GM19324 (cell line): ENCODE data around the gene UBE2E1.
"Not testable (repeated sequence)": the region's sequence is repeated elsewhere in the genome, so short reads cannot be mapped to it uniquely, and the experiment has no call there.

Experiments
- ATAC-seq: cut with Tn5 transposase; IDR thresholded peaks from one replicate; pipeline ENCODE4 v1.9.1; 2021; ENCODE audit warnings: mild to moderate bottlenecking, moderate library complexity; ENCODE audit not compliant: unreplicated experiment, low FRiP score

The UBE2E1 gene

DNA sequence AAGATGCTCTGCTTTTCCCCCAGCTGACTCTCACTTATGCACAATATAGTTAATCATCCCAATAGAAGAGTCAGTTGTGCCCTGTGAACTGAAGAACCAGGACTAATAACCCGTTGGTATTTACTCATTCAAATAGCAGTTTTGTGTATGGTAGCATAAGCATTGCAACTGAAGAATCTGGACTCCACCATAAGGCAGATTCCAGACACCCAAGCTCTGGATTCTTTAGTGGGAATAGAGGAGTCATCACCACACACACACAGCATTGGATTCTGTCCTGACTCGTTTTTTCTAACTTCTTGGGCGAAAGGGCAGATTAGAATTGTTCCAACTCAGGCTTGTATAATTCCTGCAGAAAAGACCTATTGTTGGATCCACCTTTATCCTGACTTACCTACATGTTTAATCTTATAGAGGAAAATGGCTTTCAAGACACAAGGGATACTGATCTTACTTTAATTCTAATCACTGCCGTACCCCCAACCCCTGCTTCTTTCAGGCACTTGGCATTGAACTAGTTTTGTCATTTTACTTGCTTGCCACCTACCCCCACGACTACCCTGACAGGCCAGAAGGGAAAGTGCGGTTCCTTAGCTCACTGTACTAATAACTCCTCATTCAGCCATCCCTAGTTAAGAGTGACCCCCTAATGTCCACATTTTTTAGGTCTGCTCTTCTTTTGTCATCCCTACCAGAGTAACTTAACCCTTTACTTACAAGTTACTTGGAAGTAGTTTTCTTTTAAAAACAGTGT lies 68.8 kb downstream of the UBE2E1 start:
- no peak for ATAC-seq

DNA sequence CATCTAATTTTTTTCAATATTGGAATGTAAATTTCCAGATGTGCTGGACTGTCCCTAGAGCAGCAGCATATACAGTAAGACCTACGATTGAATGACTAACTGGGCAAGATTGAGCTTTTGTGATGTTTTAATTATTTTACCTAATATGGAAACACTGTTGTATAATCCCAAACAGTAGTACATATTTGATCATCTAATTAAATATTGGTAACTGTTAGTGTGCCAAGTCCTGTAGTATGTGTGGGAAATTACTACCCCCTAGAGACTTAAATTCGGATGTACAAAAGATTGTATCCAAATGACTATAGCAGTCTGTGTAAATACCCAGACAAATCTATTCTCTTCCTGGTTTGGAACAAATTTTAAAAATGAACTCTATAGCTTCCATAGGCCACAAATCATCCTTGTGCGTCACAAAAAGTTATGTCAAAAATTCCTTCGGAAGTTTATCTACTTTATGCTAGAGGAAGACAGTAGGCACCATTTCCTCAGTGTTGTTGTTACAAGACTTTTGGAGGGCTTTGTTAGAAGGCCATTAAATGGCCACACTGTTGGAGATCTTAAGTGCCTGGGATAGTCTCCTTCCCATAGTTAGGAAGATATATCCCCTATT lies 69.5 kb downstream of the UBE2E1 start:
- ATAC-seq = no peak

DNA sequence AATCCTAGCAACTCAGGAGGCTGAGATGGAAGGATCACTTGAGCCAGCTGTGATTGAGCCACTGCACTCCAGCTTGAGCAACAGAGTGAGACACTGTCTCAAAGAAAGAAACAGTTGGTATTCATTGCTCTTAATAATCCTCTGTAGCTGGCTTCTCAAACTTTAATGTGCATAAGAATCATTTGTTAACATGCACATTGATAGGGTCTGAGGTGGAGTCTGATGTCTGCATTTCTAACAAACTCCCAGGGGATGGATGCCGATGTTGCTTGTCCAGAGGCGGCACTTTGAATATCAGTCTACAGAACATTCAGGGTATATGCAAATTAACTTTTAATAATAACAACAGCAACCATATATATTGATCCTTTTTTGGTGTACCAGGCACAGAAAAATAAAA lies 71.2 kb downstream of the UBE2E1 start:
- ATAC-seq = no peak

DNA sequence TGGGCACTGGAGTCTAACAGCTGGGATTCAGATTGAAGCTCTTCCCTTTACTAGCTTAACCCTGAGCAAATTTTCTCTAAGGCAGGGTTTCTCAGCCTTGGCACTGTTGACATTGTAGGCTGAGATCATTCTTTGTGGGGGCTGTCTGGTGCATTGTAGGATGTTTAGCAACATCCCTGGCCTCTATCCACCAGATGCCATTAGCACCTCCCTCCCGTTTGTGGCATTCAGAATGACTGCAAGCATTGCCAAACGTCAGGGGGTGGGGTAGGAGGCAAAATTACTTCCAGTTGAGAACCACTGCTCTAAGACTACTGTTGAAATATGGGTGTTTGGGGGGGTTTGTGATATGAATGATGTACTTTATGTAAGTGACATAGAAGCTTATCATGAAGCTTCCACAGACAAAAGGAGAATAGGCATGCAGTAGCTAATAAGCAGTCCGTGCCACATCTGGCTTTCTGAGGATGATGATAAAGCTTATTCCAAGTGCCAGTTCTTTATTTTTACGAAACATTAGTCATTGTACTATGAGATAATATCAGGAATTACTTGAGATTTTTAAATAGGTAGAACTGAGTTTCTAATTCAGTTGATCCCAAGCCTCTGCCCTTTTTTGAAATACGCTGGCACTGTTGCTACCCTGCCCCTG lies 71.7 kb downstream of the UBE2E1 start:
- ATAC-seq = no peak

DNA sequence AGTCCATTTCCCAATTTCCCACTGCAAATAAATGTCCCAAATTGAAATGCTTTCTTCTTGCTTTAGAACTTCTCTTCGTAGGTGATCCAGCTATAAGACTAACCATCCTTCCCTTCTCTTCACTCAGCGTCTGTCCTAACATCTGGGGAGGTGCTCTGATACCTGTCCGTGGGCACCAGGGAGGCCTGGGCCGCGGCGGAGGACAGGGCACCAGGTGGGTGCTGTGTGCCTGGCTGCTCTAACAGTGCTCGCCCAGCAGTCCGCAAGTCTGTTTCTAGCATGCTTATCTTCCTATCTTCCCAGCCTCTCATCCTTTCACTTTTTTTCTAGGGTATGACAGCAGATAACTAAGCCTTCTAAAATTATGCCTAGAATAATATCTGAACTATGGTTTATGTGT lies 73.7 kb downstream of the UBE2E1 start:
- ATAC-seq = no peak

DNA sequence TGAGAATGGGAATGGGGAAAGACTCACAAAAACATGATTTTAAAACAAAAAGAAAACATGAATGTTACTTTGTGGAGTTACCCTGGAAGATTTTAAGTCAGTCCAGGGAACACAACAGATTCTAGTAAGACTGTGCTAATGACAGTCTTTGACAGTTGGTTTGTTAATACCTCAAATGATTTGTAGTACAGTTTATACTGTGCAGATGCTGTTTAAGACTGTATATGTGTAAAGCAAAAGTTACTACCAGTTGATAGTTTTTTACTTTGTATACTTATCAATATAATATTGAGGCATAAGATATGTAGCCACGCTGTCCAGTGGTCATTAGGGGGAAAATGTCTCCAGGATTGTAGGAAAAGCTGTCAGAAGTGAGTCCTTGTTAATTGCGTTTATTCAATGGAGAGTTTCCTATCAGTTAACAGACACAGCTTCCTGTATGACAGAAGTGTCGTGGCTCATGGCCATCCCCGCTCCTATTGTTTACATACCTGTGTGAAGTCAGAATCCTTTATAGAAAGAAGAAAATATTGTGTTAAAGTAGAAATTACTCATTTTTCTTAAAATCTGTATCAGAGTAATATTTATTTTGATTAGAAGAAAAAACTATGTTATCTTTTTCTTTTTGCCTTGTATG lies 75.1 kb downstream of the UBE2E1 start:
- no peak for ATAC-seq

DNA sequence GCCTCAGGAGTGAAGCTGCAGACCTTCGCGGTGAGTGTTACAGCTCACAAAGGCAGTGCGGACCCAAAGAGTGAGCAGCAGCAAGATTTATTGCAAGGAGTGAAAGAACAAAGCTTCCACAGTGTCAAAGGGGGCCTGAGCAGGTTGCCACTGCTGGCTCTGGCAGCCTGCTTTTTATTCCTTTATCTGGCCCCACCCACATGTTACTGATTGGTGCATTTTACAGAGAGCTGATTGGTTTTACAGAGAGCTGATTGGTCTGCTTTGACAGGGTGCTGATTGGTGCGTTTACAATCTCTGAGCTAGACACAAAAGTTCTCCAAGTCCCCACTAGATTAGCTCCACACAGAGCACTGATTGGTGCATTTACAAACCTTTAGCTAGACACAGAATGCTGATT lies 76.2 kb downstream of the UBE2E1 start:
- ATAC-seq = not testable (repeated sequence)

DNA sequence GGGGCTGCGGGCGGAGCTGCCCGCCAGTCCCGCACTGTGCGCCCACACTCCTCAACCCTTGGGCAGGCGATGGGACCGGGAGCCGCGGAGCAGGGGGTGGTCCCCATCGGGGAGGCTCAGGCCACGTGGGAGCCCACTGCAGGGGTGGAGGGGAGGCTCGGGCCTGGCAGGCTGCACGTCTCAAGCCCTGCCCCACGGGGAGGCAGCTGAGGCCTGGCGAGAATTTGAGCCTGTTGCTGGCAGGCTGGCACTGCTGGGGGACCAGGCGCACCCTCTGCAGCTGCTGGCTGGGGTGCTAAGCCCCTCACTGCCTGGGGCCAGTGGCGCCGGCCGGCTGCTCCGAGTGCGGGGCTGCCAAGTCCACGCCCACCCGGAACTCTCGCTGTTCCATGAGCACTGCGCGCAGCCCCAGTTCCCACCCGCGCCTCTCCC lies 76.7 kb downstream of the UBE2E1 start:
- no peak for ATAC-seq

DNA sequence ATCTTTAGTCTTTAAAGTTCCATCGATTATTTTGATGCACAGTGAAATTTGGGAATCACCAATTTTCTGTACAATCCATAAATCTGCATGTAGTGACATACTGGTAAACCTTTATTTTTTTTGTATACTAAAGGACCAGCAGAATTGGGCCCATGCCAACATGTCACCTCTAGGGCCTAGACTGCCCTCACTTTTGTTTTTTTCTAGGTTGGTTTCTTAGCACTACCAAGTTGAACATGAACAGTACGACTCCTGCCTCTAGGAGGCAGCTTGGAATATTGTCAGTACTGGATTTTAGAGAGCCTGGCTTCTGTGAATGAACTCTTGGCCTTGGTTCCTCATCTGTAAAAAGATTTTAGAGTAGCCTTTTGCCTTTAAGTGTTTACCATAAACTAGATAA lies 78.7 kb downstream of the UBE2E1 start:
- ATAC-seq = no peak

DNA sequence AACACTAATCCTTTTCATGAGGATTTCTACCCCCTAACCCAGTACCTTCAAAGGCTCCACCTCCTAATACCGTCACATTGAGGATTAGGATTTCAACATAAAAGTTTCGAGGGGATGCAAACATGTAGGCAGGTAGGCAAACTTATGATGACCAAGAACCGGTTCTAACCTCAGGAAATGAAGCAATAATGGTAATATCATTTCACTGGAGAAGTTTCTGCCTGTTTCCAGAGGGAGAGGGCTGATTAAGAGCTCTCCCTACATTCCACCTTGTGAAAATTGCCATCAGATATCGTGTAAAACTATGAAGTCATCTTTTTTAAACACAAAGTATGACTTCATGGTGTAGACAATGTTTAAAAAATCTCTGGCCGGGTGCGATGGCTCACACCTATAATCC lies 79.5 kb downstream of the UBE2E1 start:
- ATAC-seq = no peak

DNA sequence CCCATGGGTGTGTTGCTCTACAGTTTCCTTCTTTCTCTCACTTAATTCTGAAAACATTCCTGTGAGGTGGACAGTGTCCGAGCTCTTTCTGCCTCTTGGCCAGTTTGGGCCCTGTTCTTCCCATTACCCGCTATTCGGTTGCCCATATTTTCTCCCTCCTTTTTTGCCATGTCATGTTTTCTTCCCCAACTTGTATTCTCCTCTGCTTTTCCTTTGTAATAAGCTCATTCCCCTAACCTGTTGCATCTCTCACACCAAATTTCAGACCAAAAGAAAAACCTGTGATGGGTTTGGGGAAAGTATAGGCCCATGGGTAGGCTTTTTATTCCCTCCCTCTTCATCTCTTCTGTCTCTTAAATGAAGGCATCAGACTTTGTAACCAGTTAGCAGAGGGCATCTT lies 80.6 kb downstream of the UBE2E1 start:
- no peak for ATAC-seq

DNA sequence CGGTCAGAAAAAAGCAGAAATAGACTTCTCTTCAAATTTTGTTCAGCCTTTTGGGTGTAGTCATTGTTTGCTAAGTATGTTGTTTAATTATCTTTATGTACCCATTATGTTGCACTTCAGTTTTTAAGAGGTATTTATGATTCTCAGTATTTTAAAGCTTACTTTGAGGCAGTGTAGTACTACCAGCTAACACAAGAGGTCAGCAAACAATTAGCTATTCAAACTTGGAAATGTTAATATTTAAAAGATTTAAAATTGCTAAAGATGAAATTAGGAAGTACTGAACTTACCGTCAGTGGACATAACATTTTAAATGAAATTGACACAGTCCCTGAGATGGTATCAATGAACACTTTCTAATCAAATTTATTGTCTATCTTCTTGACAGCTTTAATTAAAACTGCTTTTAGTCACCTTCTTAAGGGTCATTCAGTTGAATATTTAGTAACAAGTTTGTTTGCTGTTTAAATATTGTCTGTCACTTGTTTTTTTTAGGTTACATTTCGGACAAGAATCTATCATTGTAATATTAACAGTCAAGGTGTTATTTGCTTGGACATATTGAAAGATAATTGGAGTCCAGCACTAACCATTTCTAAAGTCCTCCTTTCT lies 83.0 kb downstream of the UBE2E1 start:
- ATAC-seq = no peak

DNA sequence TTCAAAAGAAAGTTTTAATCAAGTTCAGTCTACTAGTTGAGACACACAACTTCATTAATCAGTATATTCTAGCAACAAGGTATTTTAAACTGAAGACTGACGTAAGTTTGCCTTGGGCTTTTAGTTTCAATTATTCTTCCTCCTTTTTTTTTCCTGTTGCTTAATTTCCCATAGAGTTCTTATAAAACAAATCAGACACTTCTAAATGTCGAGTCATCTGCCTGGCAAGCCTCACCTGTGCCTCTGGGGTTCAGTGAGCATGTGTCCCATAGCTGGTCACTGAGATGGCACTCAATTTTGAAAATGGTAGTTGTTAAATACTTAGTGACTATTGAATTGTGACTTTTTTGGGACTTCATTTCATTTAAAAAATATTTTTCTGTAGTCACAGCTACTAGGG lies 83.6 kb downstream of the UBE2E1 start:
- no peak for ATAC-seq

DNA sequence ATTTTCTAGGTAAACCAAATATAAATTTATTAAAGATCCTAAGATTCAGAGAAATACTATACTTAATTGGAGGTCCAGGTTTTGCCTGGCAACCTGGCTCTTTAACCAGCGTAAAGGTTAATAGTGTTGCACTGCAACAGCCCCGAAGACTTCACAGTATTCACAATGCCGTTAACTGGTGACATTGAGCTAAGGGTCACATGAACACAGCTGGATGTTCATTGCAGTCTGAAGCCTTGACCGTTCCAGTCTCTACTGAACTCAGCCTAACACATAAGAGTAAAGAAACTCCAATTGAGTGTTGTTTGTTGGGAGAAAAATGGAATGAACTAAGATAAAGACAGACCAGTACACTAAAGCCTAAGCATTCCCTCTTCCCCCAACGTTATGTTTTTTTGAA lies 84.2 kb downstream of the UBE2E1 start:
- ATAC-seq = no peak

DNA sequence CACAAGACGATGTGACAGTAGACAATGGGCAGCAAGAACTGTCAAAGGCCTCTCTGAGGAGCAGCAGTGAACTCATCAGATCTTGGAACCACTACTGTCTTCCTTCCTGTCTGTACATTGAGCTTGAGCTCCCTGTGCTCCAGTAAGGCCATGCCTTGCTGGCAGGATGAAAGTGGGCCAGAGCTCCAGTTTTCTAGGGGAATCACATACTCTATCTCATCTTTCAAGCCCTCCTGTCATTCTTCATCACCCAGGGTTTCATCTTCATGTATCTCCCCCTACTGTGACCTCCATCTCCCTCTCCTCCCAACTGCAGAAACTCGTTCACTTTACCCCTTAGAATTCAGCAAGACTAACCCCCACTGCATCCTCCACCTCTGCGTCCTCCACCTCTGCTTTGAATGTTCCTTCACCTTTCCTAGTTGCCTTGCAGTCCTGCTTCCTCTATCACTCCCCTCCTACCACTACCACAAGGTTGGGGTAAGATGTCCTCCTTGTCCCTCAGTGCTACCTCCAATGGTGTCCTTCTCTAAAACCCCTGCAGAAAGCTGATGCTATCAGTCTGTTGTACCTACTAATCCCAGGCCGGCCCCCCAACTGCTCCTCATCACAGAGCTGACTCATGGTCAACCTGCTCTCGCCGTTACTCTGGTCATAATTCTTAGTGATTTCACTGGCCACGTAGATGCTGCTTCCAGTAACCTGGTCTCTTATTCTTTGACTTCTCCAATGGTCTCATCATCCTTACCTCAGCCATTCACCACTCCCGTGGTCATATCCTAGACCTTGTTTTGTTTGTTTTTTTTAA lies 88.7 kb downstream of the UBE2E1 start:
- no peak for ATAC-seq

DNA sequence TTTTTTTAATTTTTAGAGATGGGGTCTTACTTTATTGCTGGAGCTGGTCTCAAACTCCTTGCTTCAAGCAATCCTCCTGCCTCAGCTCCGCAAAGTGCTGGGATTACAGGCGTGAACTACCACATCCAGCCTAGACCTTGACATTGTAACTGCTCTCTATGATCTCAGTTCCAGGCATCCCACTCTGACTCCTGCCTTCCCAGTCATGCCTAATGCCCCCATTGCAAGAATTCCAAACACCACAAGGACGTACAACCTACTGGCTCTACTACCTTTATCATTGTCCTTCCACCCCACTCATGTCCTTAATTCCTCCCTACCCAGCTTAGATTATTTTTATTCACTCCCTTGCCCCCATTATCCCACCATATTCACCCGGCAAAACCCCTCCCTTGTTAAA lies 89.4 kb downstream of the UBE2E1 start:
- ATAC-seq = no peak

DNA sequence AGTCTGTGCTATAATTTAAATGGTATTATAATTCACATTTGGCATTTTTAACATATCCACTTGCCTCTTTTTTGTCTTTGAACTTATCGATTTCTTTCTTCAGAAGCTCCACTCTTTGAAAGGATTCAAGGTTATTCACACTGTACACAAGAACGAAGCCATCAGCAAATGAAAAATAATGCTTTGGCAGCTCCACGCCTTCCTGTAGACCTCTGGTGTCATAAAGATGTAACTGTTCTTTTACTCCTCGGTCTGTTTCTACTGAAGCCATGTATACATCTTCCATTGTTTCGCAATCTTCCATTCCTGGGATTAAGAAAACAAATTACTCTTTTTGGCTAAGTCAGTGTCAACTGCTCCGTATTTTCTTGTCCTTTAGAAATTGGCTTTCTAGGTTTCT lies 95.0 kb downstream of the UBE2E1 start:
- no peak for ATAC-seq

DNA sequence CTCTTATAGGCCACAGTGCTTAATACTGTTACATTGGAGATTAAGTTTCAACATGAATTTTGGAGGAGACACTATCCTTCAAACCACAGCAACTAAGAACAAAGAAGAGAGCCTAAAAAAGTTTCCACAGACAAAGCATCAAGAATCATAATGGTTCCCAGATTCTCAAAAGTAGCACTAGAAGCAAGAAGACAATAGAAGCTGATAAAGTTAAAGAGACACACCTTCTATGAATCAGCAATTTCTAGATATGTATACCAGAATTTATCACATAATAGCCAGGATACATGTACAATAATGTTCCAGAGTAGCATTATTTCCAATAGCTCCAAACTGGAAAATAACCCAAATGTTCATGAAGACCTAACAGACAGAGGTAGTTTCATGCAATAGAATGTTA lies 98.8 kb downstream of the UBE2E1 start:
- ATAC-seq = no peak

DNA sequence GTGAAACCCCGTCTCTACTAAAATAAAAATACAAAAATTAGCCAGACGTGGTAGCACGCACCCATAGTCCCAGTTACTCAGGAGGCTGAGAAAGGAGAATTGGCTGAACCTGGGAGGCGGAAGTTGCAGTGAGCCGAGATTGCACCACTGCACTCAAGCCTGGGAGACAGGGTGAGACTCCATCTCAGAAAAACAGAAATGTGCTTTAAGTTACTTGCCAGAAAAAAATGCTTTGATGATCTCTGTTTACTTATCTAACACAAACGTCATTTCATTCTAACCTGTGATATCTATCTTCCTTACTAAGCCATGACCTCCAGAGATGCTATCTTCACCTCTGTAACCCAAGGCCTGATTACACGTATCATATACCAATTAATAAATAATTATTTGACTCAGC lies 103.6 kb downstream of the UBE2E1 start:
- no peak for ATAC-seq

DNA sequence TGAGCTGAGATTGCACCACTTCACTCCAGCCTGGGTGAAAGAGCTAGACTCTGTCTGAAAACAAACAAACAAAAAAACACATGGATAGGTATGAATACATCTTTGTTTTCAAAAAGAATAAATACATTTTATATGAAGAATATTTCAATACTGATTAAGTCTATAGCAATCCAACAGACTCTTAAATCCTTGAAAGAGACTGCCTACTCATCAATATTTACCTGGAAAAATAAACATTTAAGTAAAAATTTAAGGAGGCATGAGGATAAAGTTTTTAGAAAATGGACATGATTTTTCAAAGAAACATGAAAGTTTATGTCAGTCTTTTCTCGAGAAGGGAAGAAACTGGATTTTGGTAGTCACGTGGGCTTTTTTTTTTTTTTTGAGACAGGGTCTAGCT lies 105.6 kb downstream of the UBE2E1 start:
- no peak for ATAC-seq
